ENCODE measurements around the gene NPIPB6. TPM values are rescaled to one million over a fixed set of nuclear protein-coding genes. Genes with fewer than 3 reads are reported as not detected.

NPIPB6 gene
- total and polyA plus RNA-seq, 3 experiments from 2014 or later = 0.28 to 1.1 TPM; not detected in 1

GRCh38 chr16:28301620-28302019 lies 61.7 kb downstream of the NPIPB6 start:
- Mint-ChIP-seq H3K27me3 (no peaks in the 10 kb centered on the region), H3K27ac (peak overlapping the region; percentile 24 to 93 (median 75)), H3K4me1 (peaks cover 68 to 89% (median 85%) of the 10 kb centered on the region in 3 donors), H3K4me3 (no peak overlapping the region), H3K36me3 (peaks cover 3 to 34% (median 17%) of the 10 kb centered on the region in 3 donors), H3K9me3 (no peaks in the 10 kb centered on the region)
- DNase-seq = no peak
- ChIA-PET CTCF (interaction anchor here (1.6 to 4.9 kb wide), 3 partner anchors 15 to 25 kb away, joined by 4 to 27 read pairs (median 7); no protein-coding TSS in a partner anchor), POLR2A (no interaction called here)
- Histone ChIP-seq H3K36me3 (ENCODE audit: insufficient read depth, low read length) (peaks cover 3% of the 10 kb centered on the region), H3K4me3 (ENCODE audit: low read length) (no peak overlapping the region), H3K9me3 (ENCODE audit: low read length) (no peaks in the 10 kb centered on the region), H3K27ac (ENCODE audit: low read depth, low read length) (no peak overlapping the region), H3K4me1 (ENCODE audit: insufficient read depth, low read length) (peaks cover 53% of the 10 kb centered on the region), H3K27me3 (ENCODE audit: insufficient read depth, low read length, poor library complexity, severe bottlenecking) (no peaks in the 10 kb centered on the region)

- POLR2A ChIA-PET = no interaction called here
- H3K36me3 ChIP-seq (ENCODE audit: insufficient read depth, low read length) = peaks cover 3% of the 10 kb centered on the region
- peaks cover 58% of the 10 kb centered on the region for H3K4me1 ChIP-seq (ENCODE audit: insufficient read depth, low read length)
- peaks cover 68 to 88% (median 84%) of the 10 kb centered on the region in 3 donors for H3K4me1 Mint-ChIP-seq
- H3K4me3 Mint-ChIP-seq = peak overlapping the region in 1 of 7 donors; percentile 78
- no peak overlapping the region for H3K27ac ChIP-seq (ENCODE audit: low read depth, low read length)
- no peaks in the 10 kb centered on the region for H3K27me3 ChIP-seq (ENCODE audit: insufficient read depth, low read length, poor library complexity, severe bottlenecking)
- H3K36me3 Mint-ChIP-seq = peaks cover 3 to 34% (median 16%) of the 10 kb centered on the region in 3 donors
- H3K4me3 ChIP-seq (ENCODE audit: low read length) = no peak overlapping the region
- CTCF ChIA-PET = interaction anchor here (0.7 to 4.9 kb wide), 4 partner anchors 10 to 26 kb away, joined by 4 to 27 read pairs (median 6); no protein-coding TSS in a partner anchor
- DNase-seq = no peak
- no peaks in the 10 kb centered on the region for H3K27me3 Mint-ChIP-seq
- H3K9me3 ChIP-seq (ENCODE audit: low read length) = no peaks in the 10 kb centered on the region
- peak overlapping the region in 5 of 8 donors; percentile 54 to 86 (median 68) for H3K27ac Mint-ChIP-seq
- no peaks in the 10 kb centered on the region for H3K9me3 Mint-ChIP-seq
Observed at GRCh38 chr16:28301154-28301553, 62.2 kb downstream of the NPIPB6 start.

GRCh38 chr16:28300327-28300726 lies 63.0 kb downstream of the NPIPB6 start:
- H3K36me3 Mint-ChIP-seq = peaks cover 3 to 29% (median 11%) of the 10 kb centered on the region in 3 donors
- Histone ChIP-seq H3K4me3 (ENCODE audit: low read length) (no peak overlapping the region), H3K27me3 (ENCODE audit: insufficient read depth, low read length, poor library complexity, severe bottlenecking) (no peaks in the 10 kb centered on the region), H3K27ac (ENCODE audit: low read depth, low read length) (no peak overlapping the region), H3K36me3 (ENCODE audit: insufficient read depth, low read length) (peaks cover 3% of the 10 kb centered on the region), H3K9me3 (ENCODE audit: low read length) (no peaks in the 10 kb centered on the region), H3K4me1 (ENCODE audit: insufficient read depth, low read length) (peaks cover 66% of the 10 kb centered on the region)
- POLR2A ChIA-PET = no interaction called here
- peaks cover 66 to 87% (median 82%) of the 10 kb centered on the region in 3 donors for H3K4me1 Mint-ChIP-seq
- no peaks in the 10 kb centered on the region for H3K9me3 Mint-ChIP-seq
- peak overlapping the region in 6 of 8 donors; percentile 61 to 89 (median 76) for H3K27ac Mint-ChIP-seq
- no peaks in the 10 kb centered on the region for H3K27me3 Mint-ChIP-seq
- peak overlapping the region in 2 of 7 donors; percentile 13 to 49 for H3K4me3 Mint-ChIP-seq
- no peak for DNase-seq
- CTCF ChIA-PET = interaction anchor here (1.6 to 4.9 kb wide), 3 partner anchors 16 to 26 kb away, joined by 4 to 27 read pairs (median 7); no protein-coding TSS in a partner anchor

- Histone ChIP-seq H3K27ac (ENCODE audit: low read depth, low read length) (no peak overlapping the region), H3K9me3 (ENCODE audit: low read length) (no peaks in the 10 kb centered on the region), H3K4me1 (ENCODE audit: insufficient read depth, low read length) (peaks cover 82% of the 10 kb centered on the region), H3K27me3 (ENCODE audit: insufficient read depth, low read length, poor library complexity, severe bottlenecking) (no peaks in the 10 kb centered on the region), H3K4me3 (ENCODE audit: low read length) (no peak overlapping the region), H3K36me3 (ENCODE audit: insufficient read depth, low read length) (peaks cover 3% of the 10 kb centered on the region)
- peaks cover 76 to 92% (median 89%) of the 10 kb centered on the region in 3 donors for H3K4me1 Mint-ChIP-seq
- no peak for DNase-seq
- POLR2A ChIA-PET = no interaction called here
- peaks cover 0 to 19% (median 6%) of the 10 kb centered on the region in 3 donors for H3K36me3 Mint-ChIP-seq
- H3K27ac Mint-ChIP-seq = peak overlapping the region in 6 of 8 donors; percentile 61 to 99 (median 90)
- peak overlapping the region in 4 of 7 donors; percentile 11 to 82 (median 54) for H3K4me3 Mint-ChIP-seq
- no peaks in the 10 kb centered on the region for H3K27me3 Mint-ChIP-seq
- no peaks in the 10 kb centered on the region for H3K9me3 Mint-ChIP-seq
- CTCF ChIA-PET = interaction anchor here (0.9 to 4.9 kb wide), 3 partner anchors 11 to 21 kb away, joined by 5 to 27 read pairs (median 15); no protein-coding TSS in a partner anchor
Observed at GRCh38 chr16:28298511-28298878, 64.8 kb downstream of the NPIPB6 start.

GRCh38 chr16:28297784-28298510 lies 65.4 kb downstream of the NPIPB6 start:
- Histone ChIP-seq H3K36me3 (ENCODE audit: insufficient read depth, low read length) (peaks cover 3% of the 10 kb centered on the region), H3K4me1 (ENCODE audit: insufficient read depth, low read length) (peaks cover 81% of the 10 kb centered on the region), H3K9me3 (ENCODE audit: low read length) (no peaks in the 10 kb centered on the region), H3K27me3 (ENCODE audit: insufficient read depth, low read length, poor library complexity, severe bottlenecking) (no peaks in the 10 kb centered on the region), H3K4me3 (ENCODE audit: low read length) (peak overlapping the region; percentile 8), H3K27ac (ENCODE audit: low read depth, low read length) (no peak overlapping the region)
- H3K27ac Mint-ChIP-seq = peak overlapping the region; percentile 85 to 99 (median 90)
- DNase-seq = no peak
- peaks cover 73 to 88% (median 85%) of the 10 kb centered on the region in 3 donors for H3K4me1 Mint-ChIP-seq
- peak overlapping the region; percentile 62 to 90 (median 79) for H3K4me3 Mint-ChIP-seq
- ChIA-PET POLR2A (interaction anchor here (0.5 to 1.4 kb wide), 2 partner anchors 16 to 21 kb away, joined by 3 read pairs; no protein-coding TSS in a partner anchor), CTCF (interaction anchor here (0.9 to 4.9 kb wide), 5 partner anchors 11 to 21 kb away, joined by 3 to 27 read pairs (median 5); no protein-coding TSS in a partner anchor)
- H3K36me3 Mint-ChIP-seq = peaks cover 0 to 18% (median 4%) of the 10 kb centered on the region in 3 donors
- no peaks in the 10 kb centered on the region for H3K27me3 Mint-ChIP-seq
- H3K9me3 Mint-ChIP-seq = no peaks in the 10 kb centered on the region

GRCh38 chr16:28297308-28297707 lies 66.0 kb downstream of the NPIPB6 start:
- no peak for DNase-seq
- Mint-ChIP-seq H3K4me1 (peaks cover 67 to 82% (median 79%) of the 10 kb centered on the region in 3 donors), H3K27ac (peak overlapping the region; percentile 85 to 99 (median 90)), H3K9me3 (no peaks in the 10 kb centered on the region), H3K27me3 (no peaks in the 10 kb centered on the region), H3K36me3 (peaks cover 0 to 16% (median 4%) of the 10 kb centered on the region in 3 donors), H3K4me3 (peak overlapping the region; percentile 62 to 90 (median 79))
- H3K27ac ChIP-seq (ENCODE audit: low read depth, low read length) = no peak overlapping the region
- H3K9me3 ChIP-seq (ENCODE audit: low read length) = no peaks in the 10 kb centered on the region
- CTCF ChIA-PET = interaction anchor here (1.0 to 2.8 kb wide), 4 partner anchors 9 to 20 kb away, joined by 3 to 15 read pairs (median 4); no protein-coding TSS in a partner anchor
- peak overlapping the region; percentile 8 for H3K4me3 ChIP-seq (ENCODE audit: low read length)
- peaks cover 74% of the 10 kb centered on the region for H3K4me1 ChIP-seq (ENCODE audit: insufficient read depth, low read length)
- no peaks in the 10 kb centered on the region for H3K36me3 ChIP-seq (ENCODE audit: insufficient read depth, low read length)
- H3K27me3 ChIP-seq (ENCODE audit: insufficient read depth, low read length, poor library complexity, severe bottlenecking) = no peaks in the 10 kb centered on the region
- POLR2A ChIA-PET = interaction anchor here (0.5 to 1.4 kb wide), 2 partner anchors 17 to 20 kb away, joined by 3 read pairs; no protein-coding TSS in a partner anchor

- DNase-seq = no peak
- Mint-ChIP-seq H3K4me1 (peaks cover 66 to 79% (median 77%) of the 10 kb centered on the region in 3 donors), H3K9me3 (no peaks in the 10 kb centered on the region), H3K4me3 (peak overlapping the region; percentile 87 to 98 (median 91)), H3K36me3 (peaks cover 0 to 15% (median 2%) of the 10 kb centered on the region in 3 donors), H3K27ac (peak overlapping the region; percentile 52 to 91 (median 81)), H3K27me3 (no peaks in the 10 kb centered on the region)
- Histone ChIP-seq H3K36me3 (ENCODE audit: insufficient read depth, low read length) (no peaks in the 10 kb centered on the region), H3K4me3 (ENCODE audit: low read length) (peak overlapping the region; percentile 90), H3K27me3 (ENCODE audit: insufficient read depth, low read length, poor library complexity, severe bottlenecking) (no peaks in the 10 kb centered on the region), H3K4me1 (ENCODE audit: insufficient read depth, low read length) (peaks cover 78% of the 10 kb centered on the region), H3K9me3 (ENCODE audit: low read length) (no peaks in the 10 kb centered on the region), H3K27ac (ENCODE audit: low read depth, low read length) (no peak overlapping the region)
- ChIA-PET POLR2A (interaction anchor here (0.6 kb wide), 1 partner anchor 72 kb away, joined by 4 read pairs; no protein-coding TSS in a partner anchor), CTCF (interaction anchor here (1.9 to 5.6 kb wide), 2 partner anchors 18 to 22 kb away, joined by 9 to 39 read pairs; no protein-coding TSS in a partner anchor)
Observed at GRCh38 chr16:28295276-28295675, 68.0 kb downstream of the NPIPB6 start.

Data from CD8-positive, alpha-beta memory T cell (primary cell).